Superior temporal gyrus (tissue), 1 donor: Measurements from ENCODE around the gene CTXND1.

ENCODE experiments used
- DNase-seq: peaks from one replicate; pipeline ENCODE4 v3.0.0-alpha.2; 2016; ENCODE audit errors: extremely low spot score

The CTXND1 gene

DNA sequence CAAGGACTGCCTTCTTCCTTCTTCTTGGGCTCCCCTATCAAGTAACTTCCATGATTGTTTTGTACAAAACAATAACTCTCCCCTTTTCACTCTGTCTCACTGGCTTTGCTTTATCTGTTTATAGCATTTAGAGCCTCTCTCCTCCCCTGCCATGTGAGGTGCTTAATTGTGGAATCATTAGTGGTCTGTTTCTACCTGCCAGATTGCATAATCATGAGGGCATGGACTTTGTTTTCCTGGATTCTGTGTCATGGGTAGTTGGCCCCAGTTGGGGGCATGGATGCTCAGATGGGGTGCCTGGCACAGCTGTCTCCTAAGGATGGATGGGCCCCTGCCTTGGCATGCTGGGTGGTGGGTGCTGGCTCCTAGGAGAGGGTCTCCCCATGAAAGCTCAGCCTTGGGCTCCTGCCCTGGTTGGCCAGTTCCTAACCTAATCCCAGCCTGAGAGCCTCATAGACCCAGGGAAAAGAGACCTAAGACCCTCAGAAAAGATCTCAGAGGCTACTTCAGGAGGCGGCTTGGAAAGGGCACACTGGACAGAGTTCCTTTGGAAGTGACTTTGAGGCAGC is 8.0 kb upstream of the CTXND1 start:
- DNase-seq, result no peak

DNA sequence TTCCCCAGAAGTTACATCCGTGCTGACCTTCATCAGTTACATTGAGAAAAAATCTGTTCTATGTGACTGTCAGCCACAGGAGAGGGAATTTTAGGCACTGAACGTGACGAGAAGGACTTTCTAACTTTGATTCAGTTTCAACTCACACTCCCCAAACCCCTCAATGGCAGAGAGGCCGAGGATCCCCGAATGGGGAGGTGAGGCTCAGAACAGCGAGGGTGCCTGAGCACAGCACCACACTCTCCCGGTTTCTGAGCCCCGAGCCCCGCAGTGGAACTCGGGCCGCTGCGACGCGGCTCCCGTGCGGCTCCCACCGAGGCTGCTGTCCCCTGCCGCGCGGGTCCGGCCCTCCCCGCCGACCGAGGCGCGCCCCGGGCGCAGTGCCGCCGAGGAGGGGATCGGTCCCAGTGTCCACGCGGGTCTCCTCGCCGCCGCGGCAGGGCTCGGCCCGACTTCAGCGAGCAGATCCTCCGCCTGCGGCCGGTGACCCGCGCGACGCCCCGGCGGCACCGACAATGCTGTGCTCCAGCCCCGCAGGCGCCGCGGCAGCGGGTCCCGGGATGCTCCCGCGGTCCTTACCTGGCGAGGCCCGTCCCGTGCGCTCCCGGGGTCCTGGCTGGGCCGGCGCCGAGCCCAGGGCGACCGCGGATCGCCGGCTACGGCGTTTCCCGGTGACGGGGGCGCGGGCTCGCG is 439 bp downstream of the CTXND1 start:
- no peak for DNase-seq

DNA sequence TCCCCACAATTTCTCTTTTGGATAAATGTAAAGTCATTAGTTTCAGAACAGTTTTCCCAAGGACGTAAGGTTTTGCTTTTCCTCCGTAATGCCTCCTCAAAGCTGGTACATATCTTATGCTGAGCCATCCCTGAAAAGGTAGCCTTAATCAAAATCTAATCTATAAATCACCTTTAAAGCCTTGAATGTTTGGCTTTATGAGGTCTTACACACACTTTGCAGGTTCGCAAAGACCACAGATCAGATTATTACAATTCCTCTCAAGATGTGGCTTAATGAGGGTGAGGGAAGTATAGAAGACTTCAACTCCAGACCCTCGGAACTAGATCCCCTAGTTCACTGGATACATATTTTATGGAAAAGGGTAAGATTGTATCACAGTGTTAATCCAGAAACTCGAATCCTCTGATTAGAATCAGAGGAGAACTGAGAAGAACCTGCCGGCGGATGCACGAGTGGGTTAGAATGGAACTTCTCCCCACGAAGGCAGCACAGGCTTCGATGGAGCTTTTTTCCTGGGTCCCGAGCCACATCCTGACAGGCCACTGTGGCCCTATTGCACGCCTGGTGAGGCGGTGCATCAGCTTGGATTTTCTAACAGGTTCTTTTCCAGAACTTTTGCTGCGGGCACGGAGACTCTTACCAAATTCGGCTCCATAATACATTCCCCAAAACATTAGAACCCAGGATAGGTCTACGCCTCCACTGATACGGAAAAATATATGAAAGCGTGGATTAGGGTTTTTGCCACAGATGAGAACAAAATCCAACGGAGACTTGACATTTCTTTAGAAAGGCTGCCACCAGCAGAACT is 1.2 kb downstream of the CTXND1 start:
- DNase-seq, result no peak

DNA sequence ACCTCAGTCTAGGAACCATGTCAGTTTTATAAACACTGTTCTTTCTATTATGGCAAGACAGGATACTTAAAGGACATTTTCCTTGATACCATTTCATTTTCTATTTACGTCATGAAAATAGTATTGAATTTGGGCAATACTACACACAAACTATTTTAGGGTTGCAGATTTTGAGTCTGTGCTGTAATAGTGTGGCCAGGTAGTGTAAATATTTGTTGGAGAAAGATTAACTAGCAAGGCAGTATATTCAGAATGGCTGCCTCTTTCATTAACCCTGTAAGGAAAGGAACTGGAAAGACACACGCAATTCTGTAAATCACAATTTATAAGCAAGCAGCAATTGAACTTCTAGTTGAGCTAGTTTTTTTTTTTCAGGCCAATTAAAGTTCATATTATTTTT is 2.0 kb downstream of the CTXND1 start:
- DNase-seq, result no peak

DNA sequence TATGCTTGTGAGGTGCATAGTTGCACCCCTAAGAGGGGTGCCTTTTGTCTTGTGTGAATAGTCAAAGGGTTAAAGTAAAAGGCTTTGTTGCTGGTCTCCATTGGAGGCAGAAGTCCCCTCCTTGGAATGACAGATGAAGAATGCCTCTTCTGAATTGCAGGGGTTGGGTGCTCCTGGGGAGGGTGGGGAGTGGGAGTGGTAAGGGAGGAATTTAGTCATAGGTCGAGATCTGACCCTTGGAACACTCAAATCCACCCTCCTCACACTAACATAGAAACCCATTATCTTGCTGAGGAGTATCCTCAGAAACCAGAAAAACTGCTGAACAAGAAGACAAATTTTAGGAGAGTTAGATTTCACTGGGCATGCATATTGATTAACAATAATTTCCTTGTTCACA is 4.7 kb downstream of the CTXND1 start:
- DNase-seq, result no peak

DNA sequence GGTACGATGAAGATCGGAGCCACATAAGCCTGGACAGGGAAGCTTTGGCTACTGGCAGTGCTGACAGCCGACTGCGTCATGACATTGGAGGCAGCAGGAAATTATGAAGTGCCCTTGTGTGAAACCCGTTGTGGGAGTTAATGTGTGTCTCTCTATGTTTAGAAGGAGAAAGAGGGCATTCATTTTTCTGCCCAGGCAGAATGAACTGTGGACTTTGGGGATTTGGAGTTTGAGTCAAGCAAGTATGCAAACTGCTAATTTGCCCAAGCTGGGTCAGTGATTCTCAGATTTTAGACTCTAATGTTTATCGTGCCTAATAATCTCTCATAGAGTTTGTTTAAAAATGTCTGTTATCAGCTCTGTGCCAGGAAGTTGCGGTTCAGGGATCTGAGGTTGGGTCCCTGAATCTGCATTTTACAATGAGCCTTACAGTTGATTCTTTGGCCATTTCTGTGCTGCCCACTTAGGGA is 5.6 kb downstream of the CTXND1 start:
- peak; percentile 48 for DNase-seq

DNA sequence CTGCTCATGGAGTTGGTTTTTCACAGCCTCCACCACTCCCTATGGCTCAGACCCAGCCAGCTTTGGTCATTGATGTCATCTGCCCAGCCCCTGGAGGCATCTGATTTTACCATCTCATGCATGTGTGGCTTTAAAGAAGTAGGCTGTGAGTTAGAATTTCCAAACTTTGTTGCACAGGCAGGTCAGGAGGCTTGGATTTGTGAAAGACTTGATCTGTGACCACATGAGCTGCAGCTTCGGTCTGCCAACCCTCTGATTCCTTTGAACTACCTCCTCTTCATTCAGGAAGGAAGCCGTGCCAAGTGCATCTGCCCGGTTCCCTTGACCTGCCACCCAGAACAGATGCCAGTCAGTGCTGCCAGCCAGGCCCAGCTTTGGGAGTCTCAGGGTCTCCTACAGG is 9.2 kb downstream of the CTXND1 start:
- DNase-seq, result no peak

DNA sequence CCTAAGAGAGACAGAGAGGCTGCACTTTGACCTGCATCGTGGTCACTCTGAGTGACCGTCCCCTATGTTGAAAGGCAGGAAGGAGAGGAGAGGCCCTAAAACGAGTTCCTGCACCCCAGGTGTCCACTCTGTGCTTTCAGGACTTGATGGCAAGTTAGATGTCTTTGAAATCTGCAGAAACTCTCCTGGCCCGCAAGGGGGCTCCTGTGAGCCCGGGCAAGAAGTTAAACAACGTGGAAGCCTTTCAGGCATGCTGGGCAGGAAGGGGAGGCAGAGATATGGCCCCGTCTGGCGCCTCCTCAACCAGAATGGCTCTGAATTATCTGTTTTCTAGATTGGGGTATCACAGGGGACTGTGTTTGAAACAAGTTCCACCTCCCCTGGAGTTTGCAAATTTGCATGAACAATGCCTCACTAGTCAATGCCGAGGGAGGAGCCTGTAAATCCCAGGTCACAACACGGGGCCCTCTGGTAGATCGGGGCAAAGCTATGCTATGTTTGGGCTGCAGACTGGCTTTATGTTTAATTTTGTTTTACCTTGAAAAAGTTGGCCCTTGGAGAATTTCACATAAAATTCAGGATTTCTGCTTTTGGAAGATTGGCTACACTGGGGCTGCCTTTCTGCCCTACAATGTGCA is 9.8 kb downstream of the CTXND1 start:
- no peak for DNase-seq

DNA sequence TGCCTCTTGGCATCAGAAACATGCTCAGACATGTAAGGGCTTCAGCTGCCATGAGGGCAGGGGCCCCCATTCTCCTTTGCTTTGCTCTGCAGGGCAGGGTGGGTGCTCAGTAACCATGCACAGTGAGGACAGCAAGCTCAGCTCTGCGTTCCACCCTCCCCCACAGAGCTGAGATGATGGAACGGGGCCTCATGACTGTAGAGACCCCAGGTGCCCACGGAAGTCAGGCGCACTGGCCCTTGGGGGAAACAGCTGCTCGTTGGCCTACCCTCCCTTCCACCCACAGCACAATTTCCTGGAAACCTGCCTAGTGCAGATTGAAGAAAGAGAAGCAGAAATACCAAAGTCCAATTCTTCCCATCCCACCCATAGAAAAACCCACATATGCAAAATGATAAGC is 10.5 kb downstream of the CTXND1 start:
- no peak for DNase-seq

DNA sequence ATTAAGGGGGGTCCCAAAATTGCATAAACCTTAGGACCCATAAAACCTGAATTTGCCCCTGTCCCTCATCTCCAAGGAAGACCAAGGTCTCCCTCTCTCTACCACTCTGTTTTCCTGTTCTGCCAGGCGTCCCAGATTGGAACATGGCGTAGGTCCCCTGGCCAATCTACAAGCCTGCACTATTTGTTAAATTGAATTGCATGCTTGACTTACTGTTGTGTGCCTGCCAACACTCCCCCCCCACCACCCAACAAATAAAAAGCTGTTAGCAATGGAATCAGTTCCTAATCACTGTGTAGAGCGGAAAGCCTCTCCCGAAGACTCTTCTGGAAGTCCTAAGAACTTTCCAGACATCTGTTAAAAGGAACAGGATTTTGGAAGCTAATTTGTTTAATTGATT is 11.7 kb downstream of the CTXND1 start:
- no peak for DNase-seq

DNA sequence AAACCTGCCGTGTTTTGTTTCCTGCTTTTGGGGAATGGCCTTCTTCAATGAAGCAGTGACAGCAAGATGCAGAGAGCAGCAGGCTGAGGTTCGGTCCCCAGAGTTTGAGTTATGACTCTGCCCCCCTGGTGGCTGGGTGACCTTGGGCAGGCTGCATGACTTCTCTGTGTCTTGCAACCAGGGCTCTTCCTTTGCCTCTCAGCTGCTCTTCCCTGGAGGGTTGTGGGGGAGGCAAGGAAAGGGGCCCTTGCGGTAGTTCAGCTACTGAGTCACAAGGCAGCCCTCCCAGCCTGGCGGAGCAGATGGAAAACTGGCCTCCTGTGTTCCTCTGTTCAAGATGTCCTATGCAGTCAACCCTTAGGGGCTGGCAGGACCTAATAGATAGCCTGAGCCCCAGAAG is 17.1 kb downstream of the CTXND1 start:
- no peak for DNase-seq

DNA sequence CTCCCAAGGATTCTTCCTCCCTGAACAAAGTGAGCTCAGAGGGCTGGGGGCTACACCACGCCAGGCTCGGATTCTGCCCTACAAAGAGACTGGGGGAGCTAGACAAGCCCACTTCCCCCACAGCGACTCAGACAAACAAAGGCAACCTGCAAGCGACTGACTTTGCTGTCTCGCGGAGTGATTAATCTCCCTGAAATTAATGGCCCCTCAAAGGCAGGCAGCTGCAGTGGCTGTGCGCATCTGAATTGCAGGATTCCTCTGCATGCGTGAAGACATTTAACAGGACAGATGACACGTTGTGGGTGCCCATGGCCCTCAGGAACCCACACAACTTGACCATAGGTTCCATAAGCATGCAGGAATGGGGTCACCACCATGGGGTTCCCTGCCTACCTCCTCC is 18.4 kb downstream of the CTXND1 start:
- no peak for DNase-seq

DNA sequence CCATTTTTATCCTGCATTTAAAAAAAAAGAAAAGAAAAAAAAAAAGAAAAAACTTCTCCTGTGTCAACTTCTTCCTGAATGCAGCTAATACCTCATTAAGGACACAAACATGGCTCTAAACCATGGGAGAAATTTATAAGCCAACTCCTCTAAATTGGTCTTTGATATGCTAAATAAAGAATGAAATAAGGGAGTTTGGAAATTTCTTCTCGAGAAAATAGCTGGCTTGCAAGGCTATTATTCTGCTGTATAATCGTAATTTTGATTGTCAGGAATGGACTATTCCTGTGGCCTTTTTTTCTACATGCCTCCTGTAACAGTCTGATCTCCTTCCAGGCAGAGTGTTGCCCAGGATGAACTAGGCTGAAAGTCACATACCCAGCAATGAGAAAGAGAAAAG is 20.6 kb downstream of the CTXND1 start:
- no peak for DNase-seq

DNA sequence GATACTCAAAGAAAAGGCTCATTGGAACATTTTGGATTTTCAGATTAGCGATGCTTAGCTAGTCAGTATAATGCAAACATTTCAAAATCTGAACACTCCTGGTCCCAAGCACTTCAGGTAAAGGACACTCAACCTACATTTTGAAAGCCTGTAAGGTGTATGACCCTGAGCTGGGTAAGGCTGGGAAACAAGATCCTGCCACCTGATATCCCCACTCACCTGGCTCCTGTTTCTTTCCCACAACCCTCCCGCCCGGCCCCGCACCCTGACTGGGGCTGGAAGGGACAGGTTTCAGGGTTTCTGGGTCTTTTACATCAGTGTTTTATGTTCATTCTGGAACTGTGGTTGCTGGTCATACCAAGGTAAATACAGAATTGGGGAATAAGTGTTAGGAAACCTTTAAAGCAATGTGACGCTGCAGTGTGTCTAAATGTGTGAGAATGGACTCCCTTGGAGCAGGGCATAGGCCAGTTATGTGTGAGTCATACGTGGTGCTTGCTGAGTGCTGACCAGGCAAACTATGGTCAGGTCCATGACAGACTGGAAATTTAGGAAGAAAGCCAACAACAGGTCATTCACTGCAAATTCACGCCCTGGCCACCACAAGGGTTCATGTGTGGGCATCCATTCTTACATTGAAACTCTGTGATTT is 22.9 kb downstream of the CTXND1 start:
- no peak for DNase-seq

DNA sequence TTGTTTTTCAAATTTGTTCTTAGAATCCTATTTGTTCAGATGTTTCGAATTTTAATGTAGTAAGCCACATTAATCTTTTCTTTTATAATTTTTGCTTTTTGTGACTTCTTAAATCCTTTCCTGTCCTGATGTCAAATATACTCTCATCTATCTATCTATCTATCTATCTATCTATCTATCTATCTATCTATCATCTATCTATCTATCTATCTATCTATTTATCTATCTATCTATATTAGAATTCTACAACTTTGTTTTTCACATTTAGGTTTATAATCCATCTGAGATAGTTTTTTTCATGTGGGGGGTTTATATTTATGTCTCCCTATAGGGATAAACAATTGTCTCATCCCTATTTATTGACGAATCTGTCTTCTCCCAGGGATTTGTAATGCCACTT is 32.1 kb downstream of the CTXND1 start:
- no peak for DNase-seq

DNA sequence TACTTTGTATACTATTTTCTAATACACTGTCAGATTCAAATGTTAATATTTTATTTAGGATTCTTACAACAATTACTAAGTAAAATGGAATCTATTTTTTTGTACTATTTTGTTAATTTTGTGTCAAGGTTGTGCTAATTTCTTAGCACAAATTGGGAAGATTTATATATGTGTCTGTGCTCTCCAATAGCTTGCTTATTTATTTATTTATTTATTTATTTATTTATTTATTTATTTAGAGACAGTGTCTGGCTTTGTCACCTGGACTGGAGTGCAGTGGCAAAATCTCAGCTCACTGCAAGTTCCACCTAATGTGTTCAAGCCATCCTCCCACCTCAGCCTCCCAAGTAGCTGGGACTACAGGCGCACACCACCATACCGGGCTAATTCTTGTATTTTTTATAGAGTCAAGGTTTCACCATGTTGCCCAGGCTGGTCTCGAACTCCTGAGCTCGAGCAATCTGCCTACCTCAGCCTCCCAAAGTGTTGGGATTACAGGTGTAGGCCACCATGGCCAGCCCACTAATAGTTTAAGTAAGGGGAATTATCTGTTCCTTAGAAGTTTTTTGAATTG is 34.6 kb downstream of the CTXND1 start:
- DNase-seq, result no peak

DNA sequence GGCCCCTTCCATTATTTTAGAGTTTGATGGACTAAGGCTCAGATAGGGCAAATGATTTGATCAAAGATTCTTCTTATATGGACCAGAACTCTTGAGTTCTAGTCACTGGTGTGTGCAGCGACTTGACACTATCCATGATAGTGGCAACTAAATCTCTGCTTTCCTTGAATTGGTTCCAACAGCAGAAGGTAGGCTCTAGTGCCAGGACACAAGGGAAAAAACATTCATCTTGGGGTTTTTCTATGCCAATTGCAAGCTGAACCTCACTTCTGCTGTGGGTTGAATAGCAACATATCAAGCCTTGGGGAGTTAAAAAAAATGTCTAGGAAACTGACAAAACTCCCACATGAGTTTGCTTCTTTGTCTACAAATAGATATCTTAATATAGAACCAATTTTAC is 35.1 kb downstream of the CTXND1 start:
- DNase-seq, result no peak

DNA sequence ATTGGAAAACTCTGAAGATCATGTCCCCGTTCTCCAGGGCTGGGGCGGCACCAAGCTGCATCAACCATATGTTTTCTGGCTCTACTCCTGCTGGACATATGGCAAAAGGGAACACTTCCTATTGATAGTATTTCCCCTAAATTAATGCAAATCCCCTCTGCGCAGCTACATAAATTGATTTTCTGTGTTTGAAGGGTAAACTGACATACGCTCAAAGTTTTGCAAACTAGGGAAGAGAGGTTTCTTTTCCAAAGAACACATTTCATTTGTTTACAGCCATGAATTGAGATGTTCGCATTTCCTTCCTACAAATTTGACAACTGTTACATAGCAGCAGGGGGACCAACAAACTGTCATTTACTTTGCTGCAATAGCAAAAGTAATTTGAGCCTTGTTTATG is 35.9 kb downstream of the CTXND1 start:
- DNase-seq, result no peak

DNA sequence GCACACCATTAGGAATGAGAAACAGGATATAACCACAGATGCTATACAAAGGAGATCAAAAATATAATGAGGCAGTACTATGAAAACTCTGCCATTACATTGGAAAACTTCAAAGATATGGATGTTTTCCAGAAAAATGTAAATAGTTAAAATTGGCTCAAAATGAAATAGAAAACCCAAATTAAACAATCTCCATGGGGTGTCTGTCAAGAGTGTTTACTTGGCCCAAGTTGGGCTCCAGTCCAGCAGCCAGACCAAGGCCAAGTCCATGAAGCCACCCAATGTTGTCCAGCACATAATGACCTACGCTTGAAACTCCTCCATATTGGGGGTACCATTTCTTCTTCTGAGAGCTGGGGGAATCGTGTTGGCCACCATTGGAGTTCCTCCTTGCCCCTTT is 37.1 kb downstream of the CTXND1 start:
- no peak for DNase-seq

DNA sequence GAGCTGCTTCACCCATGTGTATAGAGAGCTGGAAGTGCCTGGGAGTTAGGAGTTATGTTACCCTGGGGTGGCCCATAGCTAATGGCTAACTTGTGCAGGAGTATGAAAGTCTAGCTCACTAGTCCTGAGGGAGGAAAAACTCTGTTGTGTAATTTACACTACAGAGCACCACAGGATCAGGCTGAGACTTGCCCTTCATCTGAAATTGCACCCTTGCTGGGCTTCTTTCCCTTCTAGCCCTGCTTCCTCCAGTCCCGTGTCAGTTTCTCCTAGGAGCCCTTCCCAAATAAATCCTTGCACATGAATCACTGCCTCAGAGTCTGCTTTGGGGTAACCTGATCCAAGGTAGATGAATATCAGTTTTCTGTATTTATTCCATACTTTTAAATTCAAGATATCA is 40.0 kb downstream of the CTXND1 start:
- no peak for DNase-seq
